Muscle layer of colon (tissue), 2 donors: ENCODE results near the gene HOXD3.

Source experiments
- H3K27ac ChIP-seq: one replicate; pipeline ENCODE4 v1.7.0; 2013; ENCODE audit warnings: low read depth, mild to moderate bottlenecking, low read length, moderate library complexity
- H3K27me3 ChIP-seq, 2 donors: one replicate each; pipeline ENCODE4 v1.7.0; 2013; ENCODE audit warnings: low read length in 2 of 2, mild to moderate bottlenecking in 2 of 2; ENCODE audit not compliant: insufficient read depth in 2 of 2, control insufficient read depth in 1 of 2
- H3K36me3 ChIP-seq: one replicate; pipeline ENCODE4 v1.7.0; 2013; ENCODE audit warnings: mild to moderate bottlenecking, low read length; ENCODE audit not compliant: insufficient read depth
- H3K4me1 ChIP-seq: one replicate; pipeline ENCODE4 v1.7.0; 2013; ENCODE audit warnings: mild to moderate bottlenecking, low read length; ENCODE audit not compliant: insufficient read depth
- H3K4me3 ChIP-seq, 2 donors: one replicate each; pipeline ENCODE4 v1.7.0; 2013; ENCODE audit warnings: low read length in 2 of 2, low read depth in 1 of 2, mild to moderate bottlenecking in 1 of 2, moderate library complexity in 1 of 2
- H3K9ac ChIP-seq: one replicate; pipeline ENCODE4 v1.7.0; 2013; ENCODE audit warnings: low read length
- H3K9me3 ChIP-seq: one replicate; pipeline ENCODE4 v1.7.0; 2013; ENCODE audit warnings: mild to moderate bottlenecking, low read length
- donor health status: abdominal sarcoma.
- donor health status: Adenocarcinoma of cecum.

The HOXD3 gene

GRCh38 chr2:176114930-176115625 is 42.0 kb upstream of the HOXD3 start:
- H3K27ac ChIP-seq: no peak overlapping the region
- H3K9ac ChIP-seq: peak overlapping the region; percentile 53
- peaks cover 36 to 84% of the 10 kb centered on the region in 2 donors for H3K27me3 ChIP-seq
- no peaks in the 10 kb centered on the region for H3K9me3 ChIP-seq
- peak overlapping the region in 1 of 2 donors; percentile 71 for H3K4me3 ChIP-seq
- H3K36me3 ChIP-seq: no peaks in the 10 kb centered on the region
- peaks cover 13% of the 10 kb centered on the region for H3K4me1 ChIP-seq

DNA sequence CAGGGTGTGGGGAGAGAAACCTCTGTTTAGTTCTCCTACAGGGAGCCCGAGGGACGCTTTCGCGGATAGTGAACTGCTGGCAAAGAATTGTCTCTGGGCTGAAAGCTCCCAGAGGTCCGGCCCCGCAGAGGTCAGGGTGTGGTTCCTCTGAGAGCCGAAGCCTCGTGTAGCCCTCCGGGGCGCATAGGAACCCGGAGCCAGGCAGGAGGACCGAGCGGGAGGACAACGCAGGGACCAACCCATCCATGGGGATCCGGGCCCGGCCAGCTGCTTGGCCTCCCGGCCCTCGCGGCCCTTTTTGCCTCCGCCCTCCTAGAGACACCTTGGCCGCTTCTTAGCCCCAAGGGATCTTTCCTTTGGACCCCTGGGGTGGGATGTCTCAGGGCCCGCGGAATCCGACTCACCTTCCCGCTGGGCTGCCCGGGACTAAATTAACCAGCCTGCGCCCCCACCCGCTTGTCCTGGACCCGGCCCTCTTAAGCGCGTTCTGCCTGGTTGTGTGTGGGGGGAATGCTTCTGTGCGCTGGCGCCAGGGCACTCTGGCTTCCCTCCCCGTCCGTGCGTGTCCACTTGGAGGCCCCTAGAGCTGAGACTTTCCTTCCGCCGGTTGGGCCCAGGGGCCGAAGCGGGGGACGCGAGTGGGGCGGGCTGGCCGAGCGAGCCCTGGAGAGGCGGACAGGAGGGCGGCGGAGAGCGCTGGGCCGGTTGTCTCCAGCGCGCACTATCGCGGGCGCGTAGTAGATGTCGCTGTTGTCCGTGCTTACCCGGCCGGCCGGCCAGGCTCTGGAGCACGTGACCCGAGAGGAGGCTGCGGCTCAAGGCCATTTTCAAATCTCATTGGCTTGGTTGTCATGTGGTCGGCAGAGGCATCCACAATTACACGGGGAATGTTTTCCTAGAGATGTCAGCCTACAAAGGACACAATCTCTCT is 41.0 kb upstream of the HOXD3 start, which contains the start of gene HOXD10:
HOXD10 (plus strand) TSS at position 896 of the 931 bp plus-strand sequence. CDS start 56 bp downstream, outside the sequence.
- no peaks in the 10 kb centered on the region for H3K36me3 ChIP-seq
- peak within 1 kb of the TSS; percentile 56 for H3K27ac ChIP-seq
- peak within 1 kb of the TSS; percentile 53 for H3K9ac ChIP-seq
- H3K4me1 ChIP-seq: peaks cover 11% of the 10 kb centered on the region
- H3K4me3 ChIP-seq: peak within 1 kb of the TSS; percentile 34 to 71
- H3K27me3 ChIP-seq: peaks cover 33 to 77% of the 10 kb centered on the region in 2 donors
- H3K9me3 ChIP-seq: no peaks in the 10 kb centered on the region

- Histone ChIP-seq H3K9ac (peak overlapping the region; percentile 22), H3K27ac (no peak overlapping the region), H3K9me3 (no peaks in the 10 kb centered on the region), H3K27me3 (peaks cover 33 to 72% of the 10 kb centered on the region in 2 donors), H3K36me3 (no peaks in the 10 kb centered on the region), H3K4me3 (peak overlapping the region in 1 of 2 donors; percentile 71), H3K4me1 (peaks cover 8% of the 10 kb centered on the region)
Measured at GRCh38 chr2:176117162-176117822, 39.8 kb upstream of the HOXD3 start.

DNA sequence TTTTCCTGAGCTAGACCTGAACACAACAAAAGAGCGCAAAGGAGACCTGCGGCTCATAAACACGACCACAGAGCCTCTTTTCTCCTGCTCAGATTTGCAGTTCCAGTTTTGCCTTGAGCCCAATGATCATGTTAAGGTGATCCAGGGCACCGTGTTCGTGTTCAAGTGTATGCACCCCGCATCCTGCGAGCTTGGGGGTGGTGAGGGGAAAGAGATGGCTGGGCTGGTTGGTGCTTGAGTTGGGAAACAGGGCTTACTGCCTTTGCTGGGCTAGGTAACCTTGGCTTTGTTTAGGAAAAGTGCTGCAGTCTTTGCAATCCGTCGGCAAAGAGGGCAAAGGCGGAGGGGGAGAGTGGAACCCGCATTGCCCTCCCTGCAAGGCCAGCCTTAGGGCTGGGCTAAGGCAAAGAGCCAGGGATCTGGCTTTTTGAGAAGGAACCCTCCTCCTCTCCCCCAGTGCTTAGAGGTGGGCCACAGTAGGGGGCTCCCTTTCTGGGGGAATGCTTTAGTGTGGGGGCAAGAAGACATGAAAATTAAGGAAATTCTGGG is 39.2 kb upstream of the HOXD3 start:
- Histone ChIP-seq H3K36me3 (no peaks in the 10 kb centered on the region), H3K27me3 (peaks cover 33 to 69% of the 10 kb centered on the region in 2 donors), H3K4me3 (peak overlapping the region in 1 of 2 donors; percentile 71), H3K9me3 (no peaks in the 10 kb centered on the region), H3K4me1 (peaks cover 8% of the 10 kb centered on the region), H3K9ac (no peak overlapping the region), H3K27ac (peak overlapping the region; percentile 31)

DNA sequence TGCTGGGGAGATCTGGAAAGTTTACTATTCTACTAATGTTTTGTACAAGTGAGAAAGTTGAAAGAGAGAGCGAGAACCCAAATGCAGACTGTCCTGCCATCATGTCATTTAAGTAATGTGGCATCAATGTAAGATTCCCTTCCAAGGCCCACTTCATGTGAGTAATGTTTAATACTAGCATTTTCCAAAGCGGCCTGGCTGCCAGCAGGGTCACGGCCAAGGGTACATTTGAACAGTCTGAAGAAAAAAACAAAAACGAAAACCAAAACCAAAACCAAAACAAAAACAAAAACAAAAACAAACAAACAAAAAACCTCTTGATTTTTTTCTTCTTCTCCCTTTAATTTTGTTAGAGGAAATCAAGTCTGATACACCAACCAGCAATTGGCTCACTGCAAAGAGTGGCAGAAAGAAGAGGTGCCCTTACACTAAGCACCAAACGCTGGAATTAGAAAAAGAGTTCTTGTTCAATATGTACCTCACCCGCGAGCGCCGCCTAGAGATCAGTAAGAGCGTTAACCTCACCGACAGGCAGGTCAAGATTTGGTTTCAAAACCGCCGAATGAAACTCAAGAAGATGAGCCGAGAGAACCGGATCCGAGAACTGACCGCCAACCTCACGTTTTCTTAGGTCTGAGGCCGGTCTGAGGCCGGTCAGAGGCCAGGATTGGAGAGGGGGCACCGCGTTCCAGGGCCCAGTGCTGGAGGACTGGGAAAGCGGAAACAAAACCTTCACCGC is 38.3 kb upstream of the HOXD3 start:
- Histone ChIP-seq H3K27ac (peak overlapping the region; percentile 31), H3K4me1 (peaks cover 8% of the 10 kb centered on the region), H3K4me3 (peak overlapping the region in 1 of 2 donors; percentile 71), H3K9ac (no peak overlapping the region), H3K9me3 (no peaks in the 10 kb centered on the region), H3K36me3 (no peaks in the 10 kb centered on the region), H3K27me3 (peaks cover 28 to 69% of the 10 kb centered on the region in 2 donors)

DNA sequence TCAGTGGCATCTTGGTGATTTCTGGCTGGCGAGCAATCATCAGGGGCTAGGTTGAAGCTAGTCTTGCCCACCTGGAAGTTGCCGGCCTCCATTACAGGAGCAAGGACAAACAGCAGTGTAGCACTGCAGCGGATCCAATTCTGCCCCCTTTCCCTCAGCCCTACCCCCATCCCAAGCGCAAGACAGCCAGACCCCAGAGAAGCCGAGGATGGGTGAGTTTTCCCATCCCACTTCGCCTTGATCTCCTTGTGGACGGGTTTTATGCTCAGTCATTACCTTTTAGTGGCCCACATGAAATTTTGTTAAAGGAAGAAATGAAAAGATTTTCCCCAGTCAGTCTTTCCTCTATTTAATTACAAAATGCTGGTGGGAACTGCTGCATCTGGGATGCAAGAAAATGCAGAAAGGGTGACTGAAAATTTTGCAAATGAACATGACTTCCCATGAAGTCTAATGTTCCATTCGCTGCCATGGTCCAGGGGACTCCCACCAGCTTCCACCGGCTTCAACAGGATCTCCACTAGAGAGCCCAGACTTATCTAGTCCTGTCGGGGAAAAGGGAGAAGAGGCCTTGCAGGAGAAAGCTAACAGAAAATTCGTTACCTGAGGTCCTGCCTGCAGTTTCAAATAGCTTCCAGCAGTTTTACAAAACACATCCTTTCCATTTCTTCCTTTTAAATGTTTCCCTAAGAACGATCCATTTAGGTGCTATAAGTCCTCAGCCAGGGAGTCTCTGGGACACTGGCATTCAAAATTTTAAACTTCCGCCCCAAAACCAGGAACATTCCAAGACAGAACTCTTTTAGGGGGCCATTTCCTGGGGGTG is 36.5 kb upstream of the HOXD3 start:
- Histone ChIP-seq H3K9me3 (no peaks in the 10 kb centered on the region), H3K9ac (peak overlapping the region; percentile 39), H3K27me3 (peaks cover 22 to 57% of the 10 kb centered on the region in 2 donors), H3K36me3 (no peaks in the 10 kb centered on the region), H3K4me1 (peaks cover 8% of the 10 kb centered on the region), H3K4me3 (peak overlapping the region in 1 of 2 donors; percentile 16), H3K27ac (no peak overlapping the region)

- Histone ChIP-seq H3K27ac (peak overlapping the region; percentile 60), H3K36me3 (no peaks in the 10 kb centered on the region), H3K4me1 (peaks cover 10% of the 10 kb centered on the region), H3K27me3 (peaks cover 22 to 48% of the 10 kb centered on the region in 2 donors), H3K9ac (peak overlapping the region; percentile 39), H3K9me3 (no peaks in the 10 kb centered on the region), H3K4me3 (peak overlapping the region; percentile 15 to 84)
Measured at GRCh38 chr2:176121190-176122051, 35.7 kb upstream of the HOXD3 start.

DNA sequence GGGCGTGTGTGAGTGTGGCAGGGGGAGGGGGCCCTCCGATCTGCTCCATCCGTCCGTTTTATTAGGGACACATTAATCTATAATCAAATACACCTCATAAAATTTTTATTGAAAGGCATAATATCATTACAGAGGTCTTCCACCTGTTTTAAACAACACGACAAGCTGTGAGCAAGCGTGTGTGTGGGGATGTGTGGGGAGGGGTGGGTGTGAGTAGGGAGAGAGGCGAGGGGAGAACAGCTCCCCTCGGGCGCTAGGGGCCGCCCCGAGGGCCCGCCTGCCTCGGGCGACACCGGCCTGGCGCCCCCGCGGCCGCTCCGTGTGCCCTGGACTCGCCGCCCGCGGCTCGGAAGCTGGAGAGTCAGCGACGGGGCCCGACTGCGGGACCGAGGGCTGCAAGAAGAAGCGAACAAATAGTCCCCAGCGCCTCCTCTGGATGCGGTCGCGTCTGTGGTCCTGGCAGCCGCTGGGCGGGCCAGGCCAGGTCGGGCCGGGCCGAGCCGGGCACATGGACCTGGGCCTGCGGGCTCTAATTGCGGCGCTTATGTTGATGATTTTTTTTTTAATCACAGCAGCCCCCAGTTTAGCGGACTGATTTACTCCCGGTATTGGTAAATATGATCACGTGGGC is 34.9 kb upstream of the HOXD3 start:
- Histone ChIP-seq H3K36me3 (no peaks in the 10 kb centered on the region), H3K9me3 (no peaks in the 10 kb centered on the region), H3K9ac (peak overlapping the region; percentile 39), H3K4me3 (peak overlapping the region; percentile 56 to 84), H3K27ac (peak overlapping the region; percentile 75), H3K27me3 (peaks cover 18 to 41% of the 10 kb centered on the region in 2 donors), H3K4me1 (peaks cover 10% of the 10 kb centered on the region)
